K562 (cell line): ENCODE measurements around the gene HLA-DMB. TPM values are rescaled to one million over a fixed set of nuclear protein-coding genes. Genes with fewer than 3 reads are reported as not detected.

Source experiments
- ATAC-seq: fragments of 200-7000 bp; cut with Tn5 transposase; 3 replicates; pipeline ENCODE4 v1.9.1; 2020; ENCODE audit warnings: moderate library complexity
- BruUV-seq: library from RNA; stranded (reverse); fragments of 400-500 nt; replicated peaks from 2 replicates; lab custom pipeline; 2021; lab: Mats Ljungman, UMichigan
- CTCF ChIA-PET: fragments of 300-600 bp; formaldehyde crosslinking; extraction: SDS; loops from one replicate; lab custom pipeline; 2021; ENCODE audit warnings: low intra/inter-chr PET ratio; lab: Yijun Ruan, JAX
- POLR2A ChIA-PET: fragments of 300-600, 350-650 bp; sonication (Branson Sonifier 250); formaldehyde crosslinking; extraction: SDS; loops from one replicate; lab custom pipeline; 2021; ENCODE audit warnings: antibody characterized with exemption, inconsistent platforms; lab: Yijun Ruan, JAX
- DNase-seq, 4 experiments: peaks; one replicate each; pipeline versions ENCODE4 v3.0.0 to v3.0.0-alpha.2; 2011 to 2018; ENCODE audit warnings: low spot score in 3 of 4, mixed read lengths in 3 of 4; ENCODE audit errors: extremely low read depth in 1 of 4
- FAIRE-seq: peaks from 2 replicates; lab custom pipeline; 2011; peaks lifted over from hg19 to GRCh38; lab: Jason Lieb, UNC
- H2AFZ ChIP-seq: 2 replicates; pipeline ENCODE4 v1.6.0; 2011; ENCODE audit warnings: low read depth, low read length, control low read depth, inconsistent platforms
- H3K27ac ChIP-seq: fragments of 200-600 bp; 3 replicates; pipeline ENCODE4 v1.8.0; 2011; ENCODE audit warnings: low read depth, mild to moderate bottlenecking, control low read depth, inconsistent platforms, low read length, moderate library complexity, mixed read lengths; ENCODE audit errors: extremely low read depth
- H3K27me3 ChIP-seq, 2 experiments: fragments of 300-600 bp in 1 of 2; 2 replicates in 1 of 2; 3 replicates in 1 of 2; pipeline versions ENCODE4 v1.6.0 to v1.8.0; 2011; ENCODE audit warnings: inconsistent platforms in 2 of 2, low read length in 2 of 2, mild to moderate bottlenecking in 1 of 2, mixed read lengths in 1 of 2, moderate library complexity in 1 of 2; ENCODE audit not compliant: control insufficient read depth in 2 of 2, insufficient read depth in 2 of 2
- H3K36me3 ChIP-seq: fragments of 300-600 bp; 3 replicates; pipeline ENCODE4 v1.8.0; 2011; ENCODE audit warnings: mild to moderate bottlenecking, low read length, inconsistent platforms; ENCODE audit not compliant: control insufficient read depth, insufficient read depth
- H3K4me1 ChIP-seq, 2 experiments: fragments of 200-600 bp in 1 of 2; replicated peaks in 1 of 2; 2 replicates in 1 of 2; 3 replicates in 1 of 2; pipeline versions ENCODE4 v1.5.1 to v1.8.0; 2011; ENCODE audit warnings: inconsistent platforms in 2 of 2, low read length in 2 of 2, mild to moderate bottlenecking in 1 of 2, mixed read lengths in 1 of 2, moderate library complexity in 1 of 2; ENCODE audit not compliant: control insufficient read depth in 2 of 2, insufficient read depth in 2 of 2
- H3K4me2 ChIP-seq: 2 replicates; pipeline ENCODE4 v1.6.1; 2011; ENCODE audit warnings: low read length, control low read depth, inconsistent platforms, mixed read lengths; ENCODE audit not compliant: insufficient read depth
- H3K4me3 ChIP-seq: fragments of 200-600 bp; sonication (generic), shearing (Covaris generic); 2 replicates; pipeline ENCODE4 v1.5.1; 2016; ENCODE audit warnings: control low read depth, inconsistent platforms
- H3K79me2 ChIP-seq: fragments of 200-600 bp; 3 replicates; pipeline ENCODE4 v1.8.0; 2011; ENCODE audit warnings: low read length, inconsistent platforms; ENCODE audit not compliant: control insufficient read depth, insufficient read depth
- H3K9ac ChIP-seq, 2 experiments: 2 replicates each; pipeline versions ENCODE4 v1.6.0 to v1.6.1; 2011; ENCODE audit warnings: low read depth in 2 of 2, low read length in 2 of 2, control low read depth in 1 of 2, inconsistent platforms in 1 of 2, mild to moderate bottlenecking in 1 of 2, mixed read lengths in 1 of 2; ENCODE audit not compliant: insufficient read depth in 1 of 2
- H3K9me1 ChIP-seq: one replicate; pipeline ENCODE4 v1.6.0; 2011; ENCODE audit warnings: inconsistent platforms, mild to moderate bottlenecking, low read length, moderate library complexity; ENCODE audit not compliant: control insufficient read depth, insufficient read depth
- H3K9me3 ChIP-seq: replicated peaks from 2 replicates; pipeline ENCODE4 v1.5.1; 2011; ENCODE audit warnings: low read depth, low read length, inconsistent platforms; ENCODE audit not compliant: control insufficient read depth, insufficient read depth
- H4K20me1 ChIP-seq: replicated peaks from 2 replicates; pipeline ENCODE4 v1.6.1; 2011; ENCODE audit warnings: low read length, inconsistent platforms, mixed read lengths; ENCODE audit not compliant: control insufficient read depth, insufficient read depth
- CEBPB ChIP-seq: fragments of 450-650 bp; IDR thresholded peaks from 2 replicates; pipeline ENCODE4 v1.6.1; 2016; ENCODE audit warnings: missing genetic modification characterization, missing compliant biosample characterization
- CEBPG ChIP-seq, 3 experiments: fragments of 200-800 bp in 1 of 3; sonication (Bioruptor generic) in 1 of 3; sonication (generic) in 1 of 3; formaldehyde crosslinking in 1 of 3; IDR thresholded peaks in 2 of 3; conservative IDR thresholded peaks in 1 of 3; 2 replicates each; pipeline versions ENCODE4 v1.6.1 to v1.8.0; 2016 to 2022; ENCODE audit warnings: missing compliant biosample characterization in 2 of 3, missing genetic modification characterization in 2 of 3, mild to moderate bottlenecking in 1 of 3, missing genetic modification reagents in 1 of 3
- OTX1 ChIP-seq: fragments of 450-650 bp; formaldehyde crosslinking; IDR thresholded peaks from 2 replicates; pipeline ENCODE4 v1.4.0; 2022; ENCODE audit warnings: mild to moderate bottlenecking
- SMAD1 ChIP-seq: fragments of 150-350 bp; IDR thresholded peaks from 2 replicates; pipeline ENCODE4 v1.6.1; 2014; ENCODE audit warnings: low read length, low read depth; ENCODE audit not compliant: partially characterized antibody
- TAF1 ChIP-seq: IDR thresholded peaks from 2 replicates; pipeline ENCODE4 v1.6.1; 2011; ENCODE audit warnings: mild to moderate bottlenecking, low read length, moderate library complexity; ENCODE audit not compliant: insufficient read depth, control insufficient read depth, severe bottlenecking; ENCODE audit errors: extremely low read depth
- ZNF175 ChIP-seq: fragments of 200-800 bp; sonication (Bioruptor generic); IDR thresholded peaks from 2 replicates; pipeline ENCODE4 v1.6.1; 2016; ENCODE audit warnings: low read depth, mild to moderate bottlenecking, missing genetic modification characterization, missing compliant biosample characterization
- WGBS: fragments of 100-300 bp; shearing (Covaris generic); methylation state at CpG from one replicate; pipeline ENCODE4 v1.1.6; 2016; ENCODE audit warnings: low coverage, mixed read lengths; ENCODE audit not compliant: insufficient coverage; ENCODE audit errors: missing lambda C conversion rate; 5-methylcytosine and 5-hydroxymethylcytosine counted together
- in situ Hi-C: fragments of 300-500 bp; cut with MboI; formaldehyde crosslinking; loops from 4 replicates; pipeline ENCODE4 v1.15.0; 2018; ENCODE audit warnings: inconsistent platforms, mixed read lengths
- intact Hi-C: fragments of 100-400 bp; cut with micrococcal nuclease; formaldehyde crosslinking; loops from 2 replicates; pipeline ENCODE4 v1.14.2; 2022
- polyA plus RNA-seq, 8 experiments: library from polyadenylated mRNA; depleted of rRNA in 4 of 8; stranded (reverse) in 5 of 8; unstranded in 3 of 8; fragments of >200 nt; fragmentation: Nextera tagmentation in 2 of 8; fragmentation: Illumina TruSeq in 1 of 8; extraction: Ambion mirVana in 2 of 8; extraction: Trizol in 1 of 8; gene quantifications; 2 replicates each; pipeline versions ENCODE4 v1.2.1 to v1.2.3, GENCODE V29; 2011 to 2014; ENCODE audit warnings: inconsistent platforms in 1 of 8, missing spikeins in 1 of 8
- total RNA-seq, 7 experiments: library from RNA; depleted of rRNA in 6 of 7; stranded (reverse); fragments of >200 nt in 6 of 7; fragmentation: Illumina TruSeq in 2 of 7; extraction: Trizol in 2 of 7; gene quantifications; 2 replicates each; pipeline versions ENCODE4 v1.2.1 to v1.2.3, GENCODE V29; 2011 to 2021; ENCODE audit warnings: low replicate concordance in 1 of 7
- TF ChIP-seq, protein P1 (sequence below): sonication (generic); formaldehyde crosslinking; IDR thresholded peaks from 2 replicates; pipeline ENCODE4 v1.9.0; 2022; ENCODE audit warnings: mild to moderate bottlenecking, missing genetic modification reagents
- TF ChIP-seq, protein P2 (sequence below): sonication (generic); formaldehyde crosslinking; IDR thresholded peaks from 2 replicates; pipeline ENCODE4 v1.5.0; 2020; ENCODE audit warnings: missing genetic modification reagents

The HLA-DMB gene
- total and polyA plus RNA-seq, 9 of the 15 experiments (the other 6 are each of a cell fraction or from before 2014, with no cell fraction given), result 0.38 TPM; not detected in 8

DNA sequence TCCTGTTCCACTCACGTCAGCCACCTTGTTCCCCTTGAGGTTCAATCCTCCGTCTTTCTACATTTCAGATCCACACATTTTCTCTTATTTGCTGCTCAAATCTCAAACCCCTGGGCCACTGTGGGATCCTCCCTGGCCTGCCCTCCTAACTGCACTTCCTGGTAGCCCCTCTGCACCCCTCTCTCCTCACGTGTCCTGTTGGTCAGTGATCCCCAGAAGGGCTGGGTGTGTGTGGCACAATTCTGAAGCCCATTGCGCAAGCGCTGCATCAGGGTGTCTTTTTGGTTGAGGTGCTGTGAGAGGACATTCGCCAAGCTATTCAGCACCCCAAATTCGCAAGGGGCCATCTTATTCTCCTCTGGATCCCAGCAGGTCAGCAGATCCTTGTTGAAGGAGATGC, 2.3 kb downstream of the HLA-DMB start:
- ATAC-seq, result no peak
- Histone ChIP-seq H3K27me3 (peaks cover 27 to 41% of the 10 kb centered on the region in 2 experiments), H4K20me1 (no peaks in the 10 kb centered on the region), H2AFZ (no peak overlapping the region), H3K36me3 (no peaks in the 10 kb centered on the region), H3K9me1 (no peaks in the 10 kb centered on the region), H3K9ac (no peak overlapping the region), H3K4me3 (no peak overlapping the region), H3K79me2 (no peaks in the 10 kb centered on the region), H3K4me2 (no peak overlapping the region), H3K9me3 (no peaks in the 10 kb centered on the region), H3K4me1 (no peaks in the 10 kb centered on the region), H3K27ac (no peak overlapping the region)
- ChIA-PET POLR2A (interaction anchor here (0.9 to 3.7 kb wide), 4 partner anchors 12 to 46 kb away, joined by 3 to 21 read pairs (median 5); no protein-coding TSS in a partner anchor), CTCF (no interaction called here)
- in situ Hi-C loops, result loop anchor here (5.0 to 10.0 kb wide), 2 partner anchors 46 to 56 kb away; no protein-coding TSS in a partner anchor
- 2% methylated on average over 7 of the region's 7 CpGs for WGBS
- TF ChIP-seq OTX1 (CRISPR knock-in tag), result no peak
- TF ChIP-seq CEBPG (CRISPR knock-in tag; IDR thresholded peaks at IDR 0.05), result no peak
- TF ChIP-seq CEBPG (tag; conservative IDR thresholded peaks at IDR 0.05 in 1 of 2, IDR thresholded peaks at IDR 0.05 in 1 of 2), result peak in 1 of 2 experiments; percentile 29; a peak in 1 of 4 replicates
- peak; percentile 79 for TF ChIP-seq CEBPB
- intact Hi-C loops, result no loop called here
- no TSS peak for BruUV-seq
- peak in 1 of 4 experiments; percentile 3 for DNase-seq
- no peak for FAIRE-seq

DNA sequence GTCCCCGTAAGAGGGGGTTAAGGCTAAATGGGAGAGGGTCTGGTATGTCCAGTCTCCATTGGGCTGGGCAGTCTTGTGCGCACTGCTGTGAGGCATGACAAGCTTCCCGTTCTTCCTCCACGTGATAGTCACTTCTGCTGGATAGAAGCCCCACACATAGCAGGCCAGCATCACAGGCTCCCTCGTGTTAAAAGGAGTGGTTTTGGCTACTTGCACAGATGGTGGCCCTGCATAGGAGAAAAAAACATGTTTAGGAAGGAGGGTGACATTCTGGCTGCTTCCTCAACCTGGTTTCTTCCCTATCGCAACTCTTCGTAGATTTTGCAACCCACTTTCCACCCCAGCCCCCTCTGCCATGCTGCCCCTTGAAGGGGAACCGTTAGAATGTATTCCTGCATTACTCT, 3.6 kb downstream of the HLA-DMB start:
- H3K4me2 ChIP-seq, result no peak overlapping the region
- no peak for TF ChIP-seq SMAD1
- TF ChIP-seq, protein P1, sequence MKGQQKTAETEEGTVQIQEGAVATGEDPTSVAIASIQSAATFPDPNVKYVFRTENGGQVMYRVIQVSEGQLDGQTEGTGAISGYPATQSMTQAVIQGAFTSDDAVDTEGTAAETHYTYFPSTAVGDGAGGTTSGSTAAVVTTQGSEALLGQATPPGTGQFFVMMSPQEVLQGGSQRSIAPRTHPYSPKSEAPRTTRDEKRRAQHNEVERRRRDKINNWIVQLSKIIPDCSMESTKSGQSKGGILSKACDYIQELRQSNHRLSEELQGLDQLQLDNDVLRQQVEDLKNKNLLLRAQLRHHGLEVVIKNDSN (CRISPR knock-in tag), result peak; percentile 26; the same call in 1 of the 2 replicates
- no peak for TF ChIP-seq ZNF175 (CRISPR knock-in tag)
- TF ChIP-seq, protein P2, sequence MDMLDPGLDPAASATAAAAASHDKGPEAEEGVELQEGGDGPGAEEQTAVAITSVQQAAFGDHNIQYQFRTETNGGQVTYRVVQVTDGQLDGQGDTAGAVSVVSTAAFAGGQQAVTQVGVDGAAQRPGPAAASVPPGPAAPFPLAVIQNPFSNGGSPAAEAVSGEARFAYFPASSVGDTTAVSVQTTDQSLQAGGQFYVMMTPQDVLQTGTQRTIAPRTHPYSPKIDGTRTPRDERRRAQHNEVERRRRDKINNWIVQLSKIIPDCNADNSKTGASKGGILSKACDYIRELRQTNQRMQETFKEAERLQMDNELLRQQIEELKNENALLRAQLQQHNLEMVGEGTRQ (CRISPR knock-in tag), result peak; percentile 37
- no peak for TF ChIP-seq TAF1
- TF ChIP-seq, all 486 proteins: peak for 2
- 4% methylated on average over 8 of the region's 8 CpGs for WGBS
- Histone ChIP-seq H3K9me1 (no peaks in the 10 kb centered on the region), H3K9ac (no peak overlapping the region), H3K79me2 (no peaks in the 10 kb centered on the region), H4K20me1 (no peaks in the 10 kb centered on the region), H2AFZ (no peak overlapping the region), H3K4me3 (no peak overlapping the region), H3K27me3 (peaks cover 27 to 41% of the 10 kb centered on the region in 2 experiments), H3K4me1 (no peaks in the 10 kb centered on the region), H3K36me3 (no peaks in the 10 kb centered on the region), H3K9me3 (no peaks in the 10 kb centered on the region), H3K27ac (no peak overlapping the region)
- BruUV-seq, result no TSS peak
- in situ Hi-C loops (loop anchor here (5.0 to 10.0 kb wide), 2 partner anchors 48 to 55 kb away; no protein-coding TSS in a partner anchor), intact Hi-C loops (no loop called here)
- DNase-seq, result no peak
- POLR2A ChIA-PET, result interaction anchor here (0.7 to 3.7 kb wide), 3 partner anchors 35 to 47 kb away, joined by 3 to 21 read pairs (median 11); no protein-coding TSS in a partner anchor
- peak; percentile 15; the same call in 1 of the 3 replicates for ATAC-seq
- CTCF ChIA-PET, result interaction anchor here (0.6 to 2.1 kb wide), 3 partner anchors 45 to 62 kb away, joined by 3 to 11 read pairs (median 4); no protein-coding TSS in a partner anchor
- FAIRE-seq, result no peak
